Measurements from ENCODE around the gene PPIG. TPM values are rescaled to one million over a fixed set of nuclear protein-coding genes. Genes with fewer than 3 reads are reported as not detected.
"Not testable (repeated sequence)": the region's sequence is repeated elsewhere in the genome, so short reads cannot be mapped to it uniquely, and the experiment has no call there.

Gene PPIG
- total and polyA plus RNA-seq, 2 donors, result 36.7 to 80.3 TPM

GRCh38 chr2:169683054-169683424 lies 98.9 kb downstream of the PPIG start:
- DNase-seq (ENCODE audit: extremely low spot score), result no peak
- Histone ChIP-seq H3K4me3 (ENCODE audit: low read depth, low read length) (no peak overlapping the region), H3K27ac (ENCODE audit: low read depth) (no peak overlapping the region), H3K36me3 (ENCODE audit: insufficient read depth) (no peaks in the 10 kb centered on the region), H3K4me1 (ENCODE audit: insufficient read depth) (no peaks in the 10 kb centered on the region)
- WGBS, result 76% methylated on average over 3 of the region's 3 CpGs

- 62% methylated on average over 3 of the region's 3 CpGs for WGBS
- H3K27ac ChIP-seq (ENCODE audit: low read depth), result no peak overlapping the region
- H3K4me3 ChIP-seq (ENCODE audit: low read depth, low read length), result no peak overlapping the region
Observed at GRCh38 chr2:169683425-169684134, 99.4 kb downstream of the PPIG start.

GRCh38 chr2:169684135-169684565 lies 100.0 kb downstream of the PPIG start:
- Histone ChIP-seq H3K36me3 (ENCODE audit: insufficient read depth) (no peaks in the 10 kb centered on the region), H3K27ac (ENCODE audit: low read depth) (no peak overlapping the region), H3K4me1 (ENCODE audit: insufficient read depth) (no peaks in the 10 kb centered on the region), H3K4me3 (ENCODE audit: low read depth, low read length) (no peak overlapping the region)
- no peak for DNase-seq (ENCODE audit: extremely low spot score)
- WGBS, result 94% methylated on average over 3 of the region's 3 CpGs

More at GRCh38 chr2:169683425-169684134, 99.4 kb downstream of the PPIG start:
- Histone ChIP-seq H3K4me1 (ENCODE audit: insufficient read depth) (no peaks in the 10 kb centered on the region), H3K36me3 (ENCODE audit: insufficient read depth) (no peaks in the 10 kb centered on the region)
- no peak for DNase-seq (ENCODE audit: extremely low spot score)

- WGBS, result 95% methylated on average over 2 of the region's 2 CpGs
- H3K4me3 ChIP-seq (ENCODE audit: low read depth, low read length); H3K36me3 ChIP-seq (ENCODE audit: insufficient read depth); DNase-seq (ENCODE audit: extremely low spot score); H3K4me1 ChIP-seq (ENCODE audit: insufficient read depth); H3K27ac ChIP-seq (ENCODE audit: low read depth): not testable (repeated sequence)
Observed at GRCh38 chr2:169684712-169685111, 100.6 kb downstream of the PPIG start.

- DNase-seq (ENCODE audit: extremely low spot score); H3K27ac ChIP-seq (ENCODE audit: low read depth); H3K4me1 ChIP-seq (ENCODE audit: insufficient read depth); H3K4me3 ChIP-seq (ENCODE audit: low read depth, low read length); H3K36me3 ChIP-seq (ENCODE audit: insufficient read depth): not testable (repeated sequence)
- WGBS, result 88% methylated on average over 4 of the region's 4 CpGs
Observed at GRCh38 chr2:169686825-169687224, 102.7 kb downstream of the PPIG start.

- not testable (repeated sequence) for H3K27ac ChIP-seq (ENCODE audit: low read depth)
Observed at GRCh38 chr2:169687943-169688342, 103.8 kb downstream of the PPIG start.

GRCh38 chr2:169690958-169691357 lies 106.8 kb downstream of the PPIG start:
- no peak for DNase-seq (ENCODE audit: extremely low spot score)
- H3K27ac ChIP-seq (ENCODE audit: low read depth), result no peak overlapping the region
- H3K4me3 ChIP-seq (ENCODE audit: low read depth, low read length), result no peak overlapping the region
- H3K4me1 ChIP-seq (ENCODE audit: insufficient read depth), result no peaks in the 10 kb centered on the region
- no peaks in the 10 kb centered on the region for H3K36me3 ChIP-seq (ENCODE audit: insufficient read depth)
- WGBS, result 67% methylated on average over 1 of the region's 1 CpG

More at GRCh38 chr2:169687943-169688342, 103.8 kb downstream of the PPIG start:
- not testable (repeated sequence) for H3K4me3 ChIP-seq (ENCODE audit: low read depth, low read length); H3K36me3 ChIP-seq (ENCODE audit: insufficient read depth); DNase-seq (ENCODE audit: extremely low spot score); H3K4me1 ChIP-seq (ENCODE audit: insufficient read depth)

Other genes with a start within 250 kb of the PPIG start
- 0.26 TPM for gene LRP2, start 221.8 kb upstream of the PPIG start, total RNA-seq
- gene LRP2, start 221.8 kb upstream of the PPIG start, polyA plus RNA-seq, result not detected
- gene BBS5, start 104.9 kb upstream of the PPIG start, total RNA-seq, result 13.8 TPM
- 9.5 TPM for gene BBS5, start 104.9 kb upstream of the PPIG start, polyA plus RNA-seq
- gene KLHL41, start 74.6 kb upstream of the PPIG start, total RNA-seq, result 88.7 TPM
- gene KLHL41, start 74.6 kb upstream of the PPIG start, polyA plus RNA-seq, result 4.8 TPM
- gene FASTKD1, start 10.5 kb upstream of the PPIG start, total RNA-seq, result 46.1 TPM
- gene FASTKD1, start 10.5 kb upstream of the PPIG start, polyA plus RNA-seq, result 10.7 TPM
- not detected for gene CFAP210, start 110.1 kb downstream of the PPIG start, total RNA-seq
- gene CFAP210, start 110.1 kb downstream of the PPIG start, polyA plus RNA-seq, result 0.05 TPM
- gene PHOSPHO2, start 110.1 kb downstream of the PPIG start, total RNA-seq, result 15.8 TPM
- gene PHOSPHO2, start 110.1 kb downstream of the PPIG start, polyA plus RNA-seq, result 4.6 TPM
- 62.5 TPM for gene KLHL23, start 149.5 kb downstream of the PPIG start, total RNA-seq
- gene KLHL23, start 149.5 kb downstream of the PPIG start, polyA plus RNA-seq, result 25.5 TPM
- 100 TPM for gene SSB, start 214.5 kb downstream of the PPIG start, total RNA-seq
- 91.4 TPM for gene SSB, start 214.5 kb downstream of the PPIG start, polyA plus RNA-seq
- 47.6 TPM for gene METTL5, start 240.6 kb downstream of the PPIG start, total RNA-seq
- 61.1 TPM for gene METTL5, start 240.6 kb downstream of the PPIG start, polyA plus RNA-seq
- gene UBR3, start 243.1 kb downstream of the PPIG start, total RNA-seq, result 172 TPM
- gene UBR3, start 243.1 kb downstream of the PPIG start, polyA plus RNA-seq, result 19.7 TPM